H9 (cell line): ENCODE data around the gene CCDC69. TPM values are rescaled to one million over a fixed set of nuclear protein-coding genes. Genes with fewer than 3 reads are reported as not detected.

Experiments used
- DNase-seq: peaks from one replicate; pipeline ENCODE4 v3.0.0-alpha.2; 2017
- H2AFZ ChIP-seq: one replicate; pipeline ENCODE4 v1.6.1; 2013; ENCODE audit warnings: mild to moderate bottlenecking, low read length, control low read depth, moderate library complexity
- H2AK5ac ChIP-seq: 2 replicates; pipeline ENCODE4 v1.6.1; 2013; ENCODE audit warnings: low read length, control low read depth, mixed read lengths; ENCODE audit not compliant: insufficient read length
- H2BK120ac ChIP-seq: one replicate; pipeline ENCODE4 v1.6.1; 2013; ENCODE audit warnings: low read depth, mild to moderate bottlenecking, low read length, control low read depth, inconsistent platforms; ENCODE audit not compliant: poor library complexity, severe bottlenecking
- H2BK12ac ChIP-seq: 2 replicates; pipeline ENCODE4 v1.6.1; 2013; ENCODE audit warnings: low read length, control low read depth, mixed read lengths, low read depth; ENCODE audit not compliant: insufficient read length
- H2BK15ac ChIP-seq: 2 replicates; pipeline ENCODE4 v1.6.1; 2013; ENCODE audit warnings: low read depth, low read length, control low read depth
- H2BK20ac ChIP-seq: one replicate; pipeline ENCODE4 v1.6.1; 2013; ENCODE audit warnings: low read depth, mild to moderate bottlenecking, low read length, control low read depth, inconsistent platforms; ENCODE audit not compliant: poor library complexity, severe bottlenecking
- H2BK5ac ChIP-seq: 2 replicates; pipeline ENCODE4 v1.6.1; 2013; ENCODE audit warnings: low read length, control low read depth, mixed read lengths; ENCODE audit not compliant: insufficient read length
- H3K14ac ChIP-seq: 2 replicates; pipeline ENCODE4 v1.6.1; 2013; ENCODE audit warnings: low read length, control low read depth; ENCODE audit not compliant: insufficient read depth
- H3K18ac ChIP-seq: 2 replicates; pipeline ENCODE4 v1.6.1; 2013; ENCODE audit warnings: low read depth, mild to moderate bottlenecking, mixed read lengths, low read length, control low read depth; ENCODE audit not compliant: insufficient read length
- H3K23ac ChIP-seq: 2 replicates; pipeline ENCODE4 v1.6.1; 2013; ENCODE audit warnings: low read length, control low read depth, mixed read lengths, low read depth; ENCODE audit not compliant: insufficient read length
- H3K23me2 ChIP-seq: 2 replicates; pipeline ENCODE4 v1.6.1; 2013; ENCODE audit warnings: low read depth, mild to moderate bottlenecking, mixed read lengths, low read length, control low read depth; ENCODE audit not compliant: insufficient read length, poor library complexity, severe bottlenecking
- H3K27ac ChIP-seq: 2 replicates; pipeline ENCODE4 v1.5.1; 2013; ENCODE audit warnings: low read length, control low read depth, mixed read lengths, low read depth; ENCODE audit not compliant: insufficient read length
- H3K27me3 ChIP-seq: 2 replicates; pipeline ENCODE4 v1.6.1; 2013; ENCODE audit warnings: low read length, control low read depth, inconsistent platforms; ENCODE audit not compliant: insufficient read depth
- H3K4ac ChIP-seq: 2 replicates; pipeline ENCODE4 v1.6.1; 2013; ENCODE audit warnings: low read depth, mild to moderate bottlenecking, control low read depth, inconsistent platforms, low read length, moderate library complexity
- H3K4me1 ChIP-seq: 2 replicates; pipeline ENCODE4 v1.6.1; 2013; ENCODE audit warnings: low read length, control low read depth, inconsistent platforms; ENCODE audit not compliant: insufficient read depth
- H3K4me2 ChIP-seq: 2 replicates; pipeline ENCODE4 v1.6.1; 2013; ENCODE audit warnings: low read length, control low read depth, mixed read lengths; ENCODE audit not compliant: insufficient read length, insufficient read depth
- H3K56ac ChIP-seq: 2 replicates; pipeline ENCODE4 v1.6.1; 2013; ENCODE audit warnings: low read depth, mild to moderate bottlenecking, mixed read lengths, low read length, control low read depth; ENCODE audit not compliant: insufficient read length
- H3K79me1 ChIP-seq: 2 replicates; pipeline ENCODE4 v1.6.1; 2013; ENCODE audit warnings: low read depth, mild to moderate bottlenecking, moderate library complexity, low read length, control low read depth, inconsistent platforms; ENCODE audit not compliant: insufficient read depth, poor library complexity, severe bottlenecking
- H3K79me2 ChIP-seq: 2 replicates; pipeline ENCODE4 v1.6.1; 2013; ENCODE audit warnings: low read length, control low read depth, inconsistent platforms; ENCODE audit not compliant: insufficient read depth
- H3K9ac ChIP-seq: 2 replicates; pipeline ENCODE4 v1.6.1; 2013; ENCODE audit warnings: low read length, control low read depth, mixed read lengths; ENCODE audit not compliant: insufficient read length; ENCODE audit errors: extremely low read depth
- H3K9me3 ChIP-seq: one replicate; pipeline ENCODE4 v1.6.1; 2013; ENCODE audit warnings: low read depth, low read length, inconsistent platforms; ENCODE audit not compliant: control insufficient read depth
- H3T11ph ChIP-seq: one replicate; pipeline ENCODE4 v1.6.1; 2013; ENCODE audit warnings: mild to moderate bottlenecking, low read length, control low read depth, inconsistent platforms
- H4K20me1 ChIP-seq: one replicate; pipeline ENCODE4 v1.6.1; 2013; ENCODE audit not compliant: control insufficient read depth, insufficient read length, insufficient read depth
- H4K5ac ChIP-seq: 2 replicates; pipeline ENCODE4 v1.6.1; 2013; ENCODE audit warnings: low read depth, mild to moderate bottlenecking, mixed read lengths, low read length, control low read depth; ENCODE audit not compliant: insufficient read length
- H4K8ac ChIP-seq: replicated peaks from 2 replicates; pipeline ENCODE4 v1.6.1; 2013; ENCODE audit warnings: low read length, control low read depth, mixed read lengths, low read depth; ENCODE audit not compliant: insufficient read length
- H4K91ac ChIP-seq: 2 replicates; pipeline ENCODE4 v1.6.1; 2013; ENCODE audit warnings: low read depth, mild to moderate bottlenecking, moderate library complexity, mixed read lengths, low read length, control low read depth; ENCODE audit not compliant: insufficient read length
- H3K27ac Mint-ChIP-seq, 3 experiments: 2 replicates in 2 of 3; 3 replicates in 1 of 3; pipeline ENCODE4 v1.8.0; 2020 to 2021; ENCODE audit warnings: mixed read lengths in 3 of 3, mild to moderate bottlenecking in 1 of 3, moderate library complexity in 1 of 3
- H3K27me3 Mint-ChIP-seq: 2 replicates; pipeline ENCODE4 v1.8.0; 2021; ENCODE audit warnings: low read depth, mild to moderate bottlenecking, moderate library complexity, mixed read lengths
- H3K36me3 Mint-ChIP-seq, 3 experiments: 2 replicates in 2 of 3; 3 replicates in 1 of 3; pipeline ENCODE4 v1.8.0; 2020 to 2021; ENCODE audit warnings: low read depth in 3 of 3, mixed read lengths in 3 of 3; ENCODE audit not compliant: insufficient read depth in 1 of 3
- H3K4me1 Mint-ChIP-seq, 2 experiments: 2 replicates each; pipeline ENCODE4 v1.8.0; 2020; ENCODE audit warnings: mixed read lengths in 2 of 2
- H3K4me3 Mint-ChIP-seq, 2 experiments: 2 replicates in 1 of 2; 3 replicates in 1 of 2; pipeline ENCODE4 v1.8.0; 2020 to 2021; ENCODE audit warnings: mild to moderate bottlenecking in 2 of 2, mixed read lengths in 2 of 2, moderate library complexity in 1 of 2
- H3K9me3 Mint-ChIP-seq, 2 experiments: 2 replicates in 1 of 2; 3 replicates in 1 of 2; pipeline ENCODE4 v1.8.0; 2020; ENCODE audit warnings: mild to moderate bottlenecking in 2 of 2, mixed read lengths in 2 of 2, moderate library complexity in 1 of 2
- CTCF ChIP-seq: fragments of 200-600 bp; sonication (generic); conservative IDR thresholded peaks from 3 replicates; pipeline ENCODE4 v1.8.0; 2021; ENCODE audit warnings: antibody characterized with exemption, mild to moderate bottlenecking
- WGBS: extraction: QIAGEN DNeasy Blood & Tissue Kit; methylation state at CpG from one replicate; pipeline ENCODE4 v1.1.7; 2013; ENCODE audit warnings: missing lambda C conversion rate, low lambda C conversion rate, mixed read lengths; ENCODE audit not compliant: insufficient read length; ENCODE audit errors: extremely low coverage; 5-methylcytosine and 5-hydroxymethylcytosine counted together
- total RNA-seq: library from RNA; stranded (reverse); gene quantifications from 2 replicates; pipeline ENCODE4 v1.2.1, GENCODE V29; 2021

CCDC69 gene
- total RNA-seq, 1 experiment from 2014 or later = 5.3 TPM

DNA sequence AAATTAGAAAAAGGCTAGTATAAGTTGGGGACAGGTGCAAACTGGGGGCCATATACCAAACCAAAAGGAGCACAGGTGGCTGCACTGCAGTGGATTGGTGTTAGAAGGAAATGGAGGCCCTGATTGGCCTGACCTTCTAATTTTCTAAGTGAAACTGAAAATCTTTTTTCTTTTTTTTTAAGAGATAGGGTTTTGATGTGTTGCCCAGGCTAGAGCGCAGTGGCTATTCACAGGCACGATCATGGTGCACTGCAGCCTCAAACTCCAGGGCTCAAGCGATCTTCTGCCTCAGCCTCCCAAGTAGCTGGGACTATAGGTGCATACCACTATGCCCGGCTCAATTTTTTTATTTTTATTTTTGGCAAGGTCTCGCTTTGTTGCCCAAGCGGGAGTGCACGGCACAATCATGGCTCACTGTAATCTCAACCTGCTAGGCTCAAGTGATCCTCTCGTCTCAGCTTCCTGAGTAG is 9.8 kb upstream of the CCDC69 start:
- Histone ChIP-seq H4K8ac (no peak overlapping the region), H4K5ac (no peak overlapping the region), H3T11ph (no peak overlapping the region), H3K23me2 (no peaks in the 10 kb centered on the region), H2BK20ac (no peak overlapping the region), H2BK120ac (no peak overlapping the region), H3K4me1 (no peaks in the 10 kb centered on the region; the same call in 1 of the 2 replicates), H3K23ac (no peak overlapping the region), H3K9ac (no peak overlapping the region), H3K79me2 (no peaks in the 10 kb centered on the region), H2AFZ (no peak overlapping the region), H3K27ac (no peak overlapping the region), H3K9me3 (no peaks in the 10 kb centered on the region), H2BK5ac (no peak overlapping the region), H4K91ac (no peak overlapping the region), H2BK12ac (no peak overlapping the region), H3K27me3 (no peaks in the 10 kb centered on the region), H3K4ac (no peak overlapping the region), H3K18ac (no peak overlapping the region), H4K20me1 (no peaks in the 10 kb centered on the region), H2BK15ac (no peak overlapping the region), H2AK5ac (no peak overlapping the region), H3K14ac (no peak overlapping the region), H3K4me2 (no peak overlapping the region), H3K79me1 (no peaks in the 10 kb centered on the region), H3K56ac (no peak overlapping the region)
- WGBS = no CpG with 5 or more reads among the region's 8 CpGs
- no peaks in the 10 kb centered on the region for H3K9me3 Mint-ChIP-seq
- H3K4me3 Mint-ChIP-seq = no peak overlapping the region
- no peaks in the 10 kb centered on the region for H3K36me3 Mint-ChIP-seq
- no peak for DNase-seq
- H3K27ac Mint-ChIP-seq = no peak overlapping the region
- H3K4me1 Mint-ChIP-seq = peaks cover 6 to 12% of the 10 kb centered on the region in 2 experiments
- no peak for TF ChIP-seq CTCF
- H3K27me3 Mint-ChIP-seq = peaks cover 5% of the 10 kb centered on the region; the same call in 1 of the 2 replicates
